Fibroblast of pulmonary artery (primary cell): ENCODE data around the gene XXYLT1.

Experiments
- DNase-seq: peaks from one replicate; pipeline ENCODE4 v3.0.0-alpha.2; 2010; ENCODE audit warnings: low read depth
- H3K4me3 ChIP-seq: replicated peaks from 2 replicates; pipeline ENCODE4 v1.5.1; 2011; ENCODE audit warnings: low read depth, mild to moderate bottlenecking, control low read depth, low read length, moderate library complexity
- CTCF ChIP-seq: IDR thresholded peaks from 2 replicates; pipeline ENCODE4 v1.5.1; 2011; ENCODE audit warnings: mild to moderate bottlenecking, control low read depth, low read length, inconsistent platforms; ENCODE audit errors: missing control alignments

Gene XXYLT1

GRCh38 chr3:195098741-195099525 is 172.0 kb downstream of the XXYLT1 start:
- no peak for DNase-seq
- TF ChIP-seq CTCF: no peak
- no peak overlapping the region for H3K4me3 ChIP-seq

GRCh38 chr3:195097331-195098255 is 173.4 kb downstream of the XXYLT1 start:
- no peak overlapping the region for H3K4me3 ChIP-seq
- TF ChIP-seq CTCF: no peak
- DNase-seq: no peak

GRCh38 chr3:195096484-195097330 is 174.3 kb downstream of the XXYLT1 start:
- no peak for DNase-seq
- H3K4me3 ChIP-seq: no peak overlapping the region
- TF ChIP-seq CTCF: no peak

GRCh38 chr3:195096053-195096452 is 174.9 kb downstream of the XXYLT1 start:
- TF ChIP-seq CTCF: no peak
- no peak for DNase-seq
- no peak overlapping the region for H3K4me3 ChIP-seq

GRCh38 chr3:195095704-195096036 is 175.3 kb downstream of the XXYLT1 start:
- TF ChIP-seq CTCF: no peak

GRCh38 chr3:195095035-195095703 is 175.8 kb downstream of the XXYLT1 start:
- no peak for DNase-seq
- no peak overlapping the region for H3K4me3 ChIP-seq
- no peak for TF ChIP-seq CTCF

More at GRCh38 chr3:195095704-195096036, 175.3 kb downstream of the XXYLT1 start:
- DNase-seq: no peak
- H3K4me3 ChIP-seq: no peak overlapping the region
